ENCODE results near the gene EVA1C. TPM values are rescaled to one million over a fixed set of nuclear protein-coding genes. Genes with fewer than 3 reads are reported as not detected.
A peak's percentile ranks its signal among the peaks of the same experiment; 100 is the strongest.
"Not testable (repeated sequence)": the region's sequence is repeated elsewhere in the genome, so short reads cannot be mapped to it uniquely, and the experiment has no call there.

The EVA1C gene
- total and polyA plus RNA-seq, 3 experiments from 2014 or later: 13.4 to 25.8 (median 16.2) TPM

DNA sequence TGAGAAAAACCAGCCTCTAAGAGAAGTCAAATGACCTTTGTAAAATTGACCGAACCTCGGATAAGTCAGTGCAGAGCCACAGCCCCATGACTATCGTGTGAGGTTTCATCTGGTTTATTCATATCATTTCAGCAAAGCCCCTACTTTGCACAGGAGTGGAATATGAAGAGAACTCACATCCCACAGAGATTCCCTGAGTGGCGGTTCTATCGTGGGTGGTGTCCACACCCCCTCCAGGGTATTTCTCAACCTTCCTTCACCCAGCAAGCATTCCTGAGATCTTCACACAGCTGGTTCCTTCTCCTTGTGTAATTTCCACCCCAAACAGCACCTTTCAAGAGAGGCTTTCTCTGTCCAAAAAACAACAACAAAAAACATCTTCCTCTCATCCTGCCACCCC is 47.5 kb downstream of the EVA1C start:
- CTCF ChIA-PET: interaction anchor here (0.6 kb wide), 1 partner anchor 141 kb away, joined by 5 read pairs; no protein-coding TSS in a partner anchor
- Mint-ChIP-seq H3K4me3 (no peak overlapping the region), H3K9me3 (no peaks in the 10 kb centered on the region)

DNA sequence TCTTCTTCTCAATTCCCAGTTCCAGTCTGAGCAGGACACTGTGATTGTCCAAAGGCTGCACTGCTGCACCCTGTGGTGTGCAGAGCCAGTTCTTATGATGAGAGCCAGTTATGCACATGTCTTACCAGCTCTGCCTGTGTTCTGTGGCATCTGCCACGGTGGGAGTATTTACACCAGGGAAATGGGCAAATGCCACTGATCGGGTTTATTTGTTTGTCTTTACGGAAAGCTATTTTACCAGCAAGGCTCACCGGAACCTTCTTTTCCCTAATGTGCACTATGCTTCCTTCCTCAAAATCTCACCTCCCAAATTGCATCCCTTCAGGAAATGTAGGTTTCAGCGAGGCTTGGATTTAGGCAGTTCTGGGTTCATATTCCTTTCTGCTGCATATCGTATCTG is 49.0 kb downstream of the EVA1C start:
- Mint-ChIP-seq H3K27me3 (no peaks in the 10 kb centered on the region), H3K27ac (peak overlapping the region in 1 of 8 donors; percentile 56), H3K4me3 (no peak overlapping the region), H3K9me3 (no peaks in the 10 kb centered on the region), H3K4me1 (peaks cover 0 to 8% (median 6%) of the 10 kb centered on the region in 3 donors), H3K36me3 (peaks cover 15 to 66% (median 17%) of the 10 kb centered on the region in 3 donors)
- ChIA-PET CTCF (no interaction called here), POLR2A (no interaction called here)
- Histone ChIP-seq H3K4me3 (ENCODE audit: low read length) (no peak overlapping the region), H3K27ac (ENCODE audit: low read depth, low read length) (no peak overlapping the region), H3K4me1 (ENCODE audit: insufficient read depth, low read length) (no peaks in the 10 kb centered on the region), H3K27me3 (ENCODE audit: insufficient read depth, low read length, poor library complexity, severe bottlenecking) (no peaks in the 10 kb centered on the region), H3K9me3 (ENCODE audit: low read length) (no peaks in the 10 kb centered on the region), H3K36me3 (ENCODE audit: insufficient read depth, low read length) (peaks cover 8% of the 10 kb centered on the region)
- no peak for DNase-seq

More for the DNA sequence above, 47.5 kb downstream of the EVA1C start:
- H3K27me3 ChIP-seq (ENCODE audit: insufficient read depth, low read length, poor library complexity, severe bottlenecking): no peaks in the 10 kb centered on the region
- Mint-ChIP-seq H3K36me3 (peaks cover 15 to 72% (median 16%) of the 10 kb centered on the region in 3 donors), H3K27me3 (no peaks in the 10 kb centered on the region), H3K27ac (peak overlapping the region in 3 of 8 donors; percentile 20 to 34 (median 27)), H3K4me1 (peaks cover 0 to 8% (median 6%) of the 10 kb centered on the region in 3 donors)
- no peak overlapping the region for H3K4me3 ChIP-seq (ENCODE audit: low read length)
- POLR2A ChIA-PET: no interaction called here
- DNase-seq: no peak
- H3K4me1 ChIP-seq (ENCODE audit: insufficient read depth, low read length): no peaks in the 10 kb centered on the region
- no peaks in the 10 kb centered on the region for H3K9me3 ChIP-seq (ENCODE audit: low read length)
- H3K27ac ChIP-seq (ENCODE audit: low read depth, low read length): no peak overlapping the region
- H3K36me3 ChIP-seq (ENCODE audit: insufficient read depth, low read length): peaks cover 8% of the 10 kb centered on the region

DNA sequence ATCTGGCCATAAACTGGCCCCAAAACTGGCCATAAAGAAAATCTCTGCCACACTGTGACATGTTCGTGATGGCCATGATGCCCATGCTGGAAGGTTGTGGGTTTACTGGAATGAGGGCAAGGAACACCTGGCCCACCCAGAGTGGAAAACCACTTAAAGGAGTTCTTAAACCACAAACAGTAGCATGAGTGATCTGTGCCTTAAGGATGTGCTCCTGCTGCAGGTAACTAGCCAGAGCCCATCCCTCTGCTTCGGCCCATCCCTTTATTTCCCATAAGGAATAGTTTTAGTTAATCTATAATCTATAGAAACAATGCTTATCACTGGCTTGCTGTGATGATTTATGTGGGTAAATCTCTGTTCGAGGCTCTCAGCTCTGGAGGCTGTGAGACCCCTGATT is 50.1 kb downstream of the EVA1C start:
- H3K4me1 Mint-ChIP-seq; H3K27ac ChIP-seq (ENCODE audit: low read depth, low read length); H3K9me3 ChIP-seq (ENCODE audit: low read length); DNase-seq; H3K4me3 Mint-ChIP-seq; POLR2A ChIA-PET; CTCF ChIA-PET; H3K27me3 ChIP-seq (ENCODE audit: insufficient read depth, low read length, poor library complexity, severe bottlenecking); H3K36me3 ChIP-seq (ENCODE audit: insufficient read depth, low read length); H3K4me1 ChIP-seq (ENCODE audit: insufficient read depth, low read length); H3K27me3 Mint-ChIP-seq; H3K4me3 ChIP-seq (ENCODE audit: low read length); H3K9me3 Mint-ChIP-seq: not testable (repeated sequence)
- peaks cover 15 to 61% (median 17%) of the 10 kb centered on the region in 3 donors for H3K36me3 Mint-ChIP-seq
- H3K27ac Mint-ChIP-seq: peak overlapping the region in 1 of 8 donors; percentile 22

DNA sequence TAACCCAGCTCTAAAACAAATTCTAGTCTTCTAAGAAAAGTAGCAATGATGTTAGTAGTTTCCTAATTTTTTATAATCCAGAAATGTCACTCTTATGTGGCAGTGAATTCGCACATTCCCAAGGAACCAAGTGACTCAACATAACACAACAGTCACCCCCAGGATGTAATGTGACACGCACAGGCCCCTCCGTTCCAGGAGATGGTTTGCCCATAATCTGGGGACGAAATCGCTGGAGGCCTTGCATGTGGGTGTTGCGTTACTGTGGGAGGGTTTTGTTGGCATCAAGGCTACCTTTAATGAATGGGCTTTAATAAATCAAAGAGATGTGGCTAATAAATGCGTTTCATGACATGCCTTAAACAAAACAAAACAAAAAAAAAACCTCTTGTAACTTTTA is 50.9 kb downstream of the EVA1C start:
- H3K4me3 Mint-ChIP-seq: no peak overlapping the region
- ChIA-PET POLR2A (no interaction called here), CTCF (no interaction called here)
- Histone ChIP-seq H3K4me1 (ENCODE audit: insufficient read depth, low read length) (no peaks in the 10 kb centered on the region), H3K4me3 (ENCODE audit: low read length) (no peak overlapping the region), H3K27me3 (ENCODE audit: insufficient read depth, low read length, poor library complexity, severe bottlenecking) (no peaks in the 10 kb centered on the region), H3K9me3 (ENCODE audit: low read length) (no peaks in the 10 kb centered on the region), H3K27ac (ENCODE audit: low read depth, low read length) (no peak overlapping the region), H3K36me3 (ENCODE audit: insufficient read depth, low read length) (peaks cover 8% of the 10 kb centered on the region)
- DNase-seq: no peak
- H3K9me3 Mint-ChIP-seq: no peaks in the 10 kb centered on the region
- H3K27me3 Mint-ChIP-seq: no peaks in the 10 kb centered on the region
- peaks cover 0 to 6% (median 6%) of the 10 kb centered on the region in 3 donors for H3K4me1 Mint-ChIP-seq
- peaks cover 13 to 56% (median 15%) of the 10 kb centered on the region in 3 donors for H3K36me3 Mint-ChIP-seq
- peak overlapping the region in 1 of 8 donors; percentile 77 for H3K27ac Mint-ChIP-seq

DNA sequence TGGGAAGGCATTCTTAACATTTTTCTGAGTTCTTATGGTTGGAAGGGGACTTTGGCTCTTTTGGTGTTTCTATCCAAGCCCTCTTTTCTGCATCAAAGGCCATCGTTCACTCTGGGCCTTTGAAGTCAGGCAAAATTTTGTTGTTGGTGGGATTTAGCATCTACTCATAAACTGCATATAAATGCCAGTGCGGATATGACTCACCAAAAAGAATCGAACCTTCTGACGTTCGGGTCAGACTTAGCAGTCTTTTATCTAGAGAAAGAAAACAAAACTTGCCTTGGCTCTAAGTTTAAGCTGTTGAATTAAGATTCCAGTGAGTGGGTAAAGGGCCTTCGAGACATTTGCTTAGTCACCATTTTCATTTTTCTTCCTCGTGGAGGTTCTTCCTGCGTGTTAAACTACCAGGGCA is 51.4 kb downstream of the EVA1C start:
- DNase-seq: no peak
- Mint-ChIP-seq H3K27me3 (no peaks in the 10 kb centered on the region), H3K9me3 (no peaks in the 10 kb centered on the region), H3K4me1 (peaks cover 0 to 5% (median 3%) of the 10 kb centered on the region in 3 donors), H3K27ac (no peak overlapping the region), H3K36me3 (peaks cover 12 to 57% (median 13%) of the 10 kb centered on the region in 3 donors), H3K4me3 (no peak overlapping the region)
- H3K27me3 ChIP-seq (ENCODE audit: insufficient read depth, low read length, poor library complexity, severe bottlenecking): no peaks in the 10 kb centered on the region
- H3K4me1 ChIP-seq (ENCODE audit: insufficient read depth, low read length): no peaks in the 10 kb centered on the region
- no peak overlapping the region for H3K4me3 ChIP-seq (ENCODE audit: low read length)
- H3K9me3 ChIP-seq (ENCODE audit: low read length): no peaks in the 10 kb centered on the region
- H3K27ac ChIP-seq (ENCODE audit: low read depth, low read length): no peak overlapping the region
- H3K36me3 ChIP-seq (ENCODE audit: insufficient read depth, low read length): peaks cover 8% of the 10 kb centered on the region
- CTCF ChIA-PET: no interaction called here
- POLR2A ChIA-PET: no interaction called here

DNA sequence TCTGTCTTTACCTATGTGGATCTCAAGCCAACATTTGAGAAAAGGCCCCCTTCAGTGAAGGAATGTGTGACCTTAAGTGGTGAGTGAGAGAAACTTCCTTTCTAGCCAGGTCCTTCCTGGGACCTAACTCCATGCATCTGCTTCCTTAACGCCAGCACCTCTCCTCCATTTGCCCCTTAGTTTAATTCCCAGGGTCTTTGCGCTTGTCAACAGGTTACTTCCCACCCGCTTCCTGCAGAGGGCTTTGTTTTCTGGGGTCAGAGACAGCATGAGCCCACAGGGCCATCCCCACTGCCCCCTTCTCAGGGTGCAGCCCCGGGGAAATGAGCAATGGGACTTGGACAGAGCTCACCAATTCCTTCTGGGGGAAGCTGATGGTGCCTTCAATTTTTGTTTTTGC is 54.8 kb downstream of the EVA1C start:
- Histone ChIP-seq H3K4me1 (ENCODE audit: insufficient read depth, low read length) (no peaks in the 10 kb centered on the region), H3K36me3 (ENCODE audit: insufficient read depth, low read length) (no peaks in the 10 kb centered on the region), H3K27me3 (ENCODE audit: insufficient read depth, low read length, poor library complexity, severe bottlenecking) (no peaks in the 10 kb centered on the region), H3K4me3 (ENCODE audit: low read length) (no peak overlapping the region), H3K9me3 (ENCODE audit: low read length) (no peaks in the 10 kb centered on the region), H3K27ac (ENCODE audit: low read depth, low read length) (no peak overlapping the region)
- Mint-ChIP-seq H3K9me3 (no peaks in the 10 kb centered on the region), H3K36me3 (peaks cover 0 to 50% (median 9%) of the 10 kb centered on the region in 3 donors), H3K27ac (peak overlapping the region in 1 of 8 donors; percentile 69), H3K4me1 (no peaks in the 10 kb centered on the region), H3K27me3 (no peaks in the 10 kb centered on the region), H3K4me3 (no peak overlapping the region)
- POLR2A ChIA-PET: no interaction called here
- DNase-seq: no peak
- CTCF ChIA-PET: no interaction called here

DNA sequence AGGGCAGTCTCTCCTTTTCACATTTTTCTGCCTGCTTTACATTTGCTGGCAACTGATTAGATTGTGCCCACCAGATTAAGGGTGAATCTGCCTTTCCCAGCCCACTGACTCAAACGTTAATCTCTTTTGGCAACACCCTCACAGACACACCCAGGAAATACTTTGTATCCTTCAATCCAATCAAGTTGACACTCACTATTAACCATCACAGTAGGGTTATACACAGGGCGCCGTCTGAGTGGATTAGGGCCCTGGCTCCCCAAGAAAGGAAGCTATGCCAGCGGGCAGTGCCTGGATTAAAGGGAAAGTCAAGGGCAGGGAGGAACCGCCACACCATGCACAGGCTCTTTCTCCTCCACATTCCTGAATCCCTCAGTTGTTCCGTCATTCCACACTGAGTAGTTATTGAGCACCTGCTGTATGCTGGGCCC is 56.2 kb downstream of the EVA1C start:
- Histone ChIP-seq H3K27ac (ENCODE audit: low read depth, low read length) (no peak overlapping the region), H3K36me3 (ENCODE audit: insufficient read depth, low read length) (no peaks in the 10 kb centered on the region), H3K27me3 (ENCODE audit: insufficient read depth, low read length, poor library complexity, severe bottlenecking) (no peaks in the 10 kb centered on the region), H3K4me3 (ENCODE audit: low read length) (no peak overlapping the region), H3K9me3 (ENCODE audit: low read length) (no peaks in the 10 kb centered on the region), H3K4me1 (ENCODE audit: insufficient read depth, low read length) (no peaks in the 10 kb centered on the region)
- H3K27ac Mint-ChIP-seq: peak overlapping the region in 4 of 8 donors; percentile 26 to 89 (median 40)
- no peak overlapping the region for H3K4me3 Mint-ChIP-seq
- ChIA-PET CTCF (interaction anchor here (1.2 kb wide), 1 partner anchor 132 kb away, joined by 5 read pairs; no protein-coding TSS in a partner anchor), POLR2A (no interaction called here)
- H3K9me3 Mint-ChIP-seq: no peaks in the 10 kb centered on the region
- H3K4me1 Mint-ChIP-seq: no peaks in the 10 kb centered on the region
- peaks cover 0 to 55% (median 13%) of the 10 kb centered on the region in 3 donors for H3K36me3 Mint-ChIP-seq
- no peaks in the 10 kb centered on the region for H3K27me3 Mint-ChIP-seq
- no peak for DNase-seq

DNA sequence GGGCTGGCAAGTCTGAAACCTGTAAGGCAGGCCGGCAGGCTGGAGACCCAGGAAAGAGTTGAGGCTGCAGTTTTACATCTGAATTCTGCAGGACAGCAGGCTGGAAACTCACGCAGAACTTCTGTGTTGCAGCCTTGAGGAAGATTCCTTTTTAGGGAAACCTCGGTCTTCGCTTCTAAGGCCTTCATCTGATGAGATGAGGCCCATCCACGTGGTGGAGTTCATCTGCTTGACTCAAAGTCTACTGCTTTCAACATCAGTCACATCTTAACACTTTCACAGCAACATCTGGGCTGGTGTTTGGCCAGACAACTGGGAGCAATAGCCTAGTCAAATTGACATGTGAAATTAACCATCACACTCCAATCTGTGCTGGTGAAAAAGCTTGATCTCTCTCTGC is 57.1 kb downstream of the EVA1C start:
- no peaks in the 10 kb centered on the region for H3K27me3 Mint-ChIP-seq

More for the DNA sequence above, 57.1 kb downstream of the EVA1C start:
- H3K27me3 ChIP-seq (ENCODE audit: insufficient read depth, low read length, poor library complexity, severe bottlenecking): no peaks in the 10 kb centered on the region
- no peaks in the 10 kb centered on the region for H3K9me3 ChIP-seq (ENCODE audit: low read length)
- H3K9me3 Mint-ChIP-seq: no peaks in the 10 kb centered on the region
- ChIA-PET POLR2A (no interaction called here), CTCF (interaction anchor here (1.2 kb wide), 1 partner anchor 131 kb away, joined by 5 read pairs; no protein-coding TSS in a partner anchor)
- no peak overlapping the region for H3K4me3 Mint-ChIP-seq
- no peaks in the 10 kb centered on the region for H3K4me1 ChIP-seq (ENCODE audit: insufficient read depth, low read length)
- no peak overlapping the region for H3K4me3 ChIP-seq (ENCODE audit: low read length)
- peaks cover 0 to 53% (median 16%) of the 10 kb centered on the region in 3 donors for H3K36me3 Mint-ChIP-seq
- H3K36me3 ChIP-seq (ENCODE audit: insufficient read depth, low read length): no peaks in the 10 kb centered on the region
- peak overlapping the region in 2 of 8 donors; percentile 2 to 89 for H3K27ac Mint-ChIP-seq
- no peaks in the 10 kb centered on the region for H3K4me1 Mint-ChIP-seq
- no peak for DNase-seq
- no peak overlapping the region for H3K27ac ChIP-seq (ENCODE audit: low read depth, low read length)

Data from CD8-positive, alpha-beta memory T cell (primary cell).